Measurements from ENCODE around the gene CCDC126. TPM values are rescaled to one million over a fixed set of nuclear protein-coding genes. Genes with fewer than 3 reads are reported as not detected.

The CCDC126 gene
- total and polyA plus RNA-seq, 2 of the 4 experiments (the other 2 are of a cell fraction): 4.1 to 5.6 TPM

GRCh38 chr7:23586159-23586558 lies 11.0 kb upstream of the CCDC126 start:
- ATAC-seq (ENCODE audit: low read depth) (no peak), DNase-seq (no peak)
- Histone ChIP-seq H3K27ac (ENCODE audit: insufficient read depth, low read length) (no peak overlapping the region), H2AFZ (replicated peaks; ENCODE audit: low read length, poor library complexity) (no peak overlapping the region), H2AK5ac (ENCODE audit: low read depth, low read length) (no peak overlapping the region), H2BK120ac (ENCODE audit: low read depth, low read length) (no peak overlapping the region), H3K56ac (ENCODE audit: extremely low read depth, insufficient read depth, low read length) (no peak overlapping the region), H2AK9ac (replicated peaks; ENCODE audit: low read depth, low read length, poor library complexity) (no peak overlapping the region), H3K9ac (ENCODE audit: low read depth, low read length) (no peak overlapping the region), H4K91ac (ENCODE audit: insufficient read depth, low read depth, low read length) (no peak overlapping the region), H3K18ac (ENCODE audit: low read depth, low read length) (no peak overlapping the region), H2BK5ac (ENCODE audit: low read depth, low read length, poor library complexity, severe bottlenecking) (no peak overlapping the region), H3K9me1 (ENCODE audit: insufficient read depth, low read length) (no peaks in the 10 kb centered on the region), H3K4me3 (ENCODE audit: insufficient read depth, low read depth, low read length) (no peak overlapping the region), H3K79me1 (ENCODE audit: low read depth in 1 of 2, low read length in 2 of 2) (no peaks in the 10 kb centered on the region), H3K4ac (ENCODE audit: low read depth, low read length) (no peak overlapping the region), H3K4me1 (ENCODE audit: control insufficient read depth, insufficient read depth, low read length) (no peaks in the 10 kb centered on the region), H3K23ac (ENCODE audit: low read depth, low read length) (no peak overlapping the region), H3K27me3 (ENCODE audit: control insufficient read depth, insufficient read depth, low read length) (peaks cover 5% of the 10 kb centered on the region; the same call in 1 of the 2 replicates), H4K8ac (ENCODE audit: low read depth in 2 of 2, low read length in 2 of 2) (no peak overlapping the region), H4K20me1 (ENCODE audit: insufficient read depth, low read length) (no peaks in the 10 kb centered on the region), H3K9me3 (ENCODE audit: control insufficient read depth, insufficient read depth, low read length) (no peaks in the 10 kb centered on the region), H4K5ac (ENCODE audit: low read depth, low read length) (no peak overlapping the region), H3K4me2 (ENCODE audit: low read depth, low read length) (no peak overlapping the region), H2BK15ac (ENCODE audit: low read depth, low read length) (no peak overlapping the region), H3K36me3 (ENCODE audit: control insufficient read depth, insufficient read depth, low read length) (no peaks in the 10 kb centered on the region), H3K14ac (replicated peaks; ENCODE audit: low read depth, low read length) (no peak overlapping the region), H2BK20ac (ENCODE audit: low read depth, low read length) (no peak overlapping the region)
- no TSS peak for BruUV-seq (replicated peaks)
- CTCF ChIA-PET: no interaction called here
- TF ChIP-seq FOS (IDR thresholded peaks at IDR 0.05; ENCODE audit: low read depth, low read length) (no peak), ELK1 (IDR thresholded peaks at IDR 0.05; ENCODE audit: borderline replicate concordance, low read depth, low read length) (no peak), RFX5 (IDR thresholded peaks at IDR 0.05; ENCODE audit: low read depth, low read length) (no peak), MAFK (IDR thresholded peaks at IDR 0.05; ENCODE audit: low read depth, low read length) (no peak), POLR2A (IDR thresholded peaks at IDR 0.05; ENCODE audit: low read depth, low read length) (no peak), RAD21 (IDR thresholded peaks at IDR 0.05; ENCODE audit: low read length) (no peak), CHD1 (IDR thresholded peaks at IDR 0.05; ENCODE audit: low read depth, low read length) (no peak)
- intact Hi-C loops (cut with micrococcal nuclease): no loop called here
- dilution Hi-C loops (cut with HindIII; ENCODE audit: low sequenced_read_pairs, unreplicated experiment): loop anchor here (25.0 kb wide), 1 partner anchor 126 kb away; the partner anchor contains the start of gene STK31
- WGBS, 2 experiments (ENCODE audit: extremely low coverage in 2 of 2, insufficient read length in 1 of 2): 94% methylated on average over 20 of the region's 34 CpGs; no CpG with 5 or more reads in 1 of the 2 experiments
- POLR2A ChIA-PET (ENCODE audit: unreplicated experiment): no interaction called here
- in situ Hi-C loops (cut with MboI; ENCODE audit: low sequenced_read_pairs): no loop called here

All from IMR-90 (cell line).